Fibroblast of skin of abdomen (primary cell): ENCODE results near the gene TRPC3.
A peak's percentile ranks its signal among the peaks of the same experiment; 100 is the strongest.

Experiments used
- DNase-seq: peaks from one replicate; pipeline ENCODE4 v3.0.0-alpha.2; 2013

TRPC3 gene

DNA sequence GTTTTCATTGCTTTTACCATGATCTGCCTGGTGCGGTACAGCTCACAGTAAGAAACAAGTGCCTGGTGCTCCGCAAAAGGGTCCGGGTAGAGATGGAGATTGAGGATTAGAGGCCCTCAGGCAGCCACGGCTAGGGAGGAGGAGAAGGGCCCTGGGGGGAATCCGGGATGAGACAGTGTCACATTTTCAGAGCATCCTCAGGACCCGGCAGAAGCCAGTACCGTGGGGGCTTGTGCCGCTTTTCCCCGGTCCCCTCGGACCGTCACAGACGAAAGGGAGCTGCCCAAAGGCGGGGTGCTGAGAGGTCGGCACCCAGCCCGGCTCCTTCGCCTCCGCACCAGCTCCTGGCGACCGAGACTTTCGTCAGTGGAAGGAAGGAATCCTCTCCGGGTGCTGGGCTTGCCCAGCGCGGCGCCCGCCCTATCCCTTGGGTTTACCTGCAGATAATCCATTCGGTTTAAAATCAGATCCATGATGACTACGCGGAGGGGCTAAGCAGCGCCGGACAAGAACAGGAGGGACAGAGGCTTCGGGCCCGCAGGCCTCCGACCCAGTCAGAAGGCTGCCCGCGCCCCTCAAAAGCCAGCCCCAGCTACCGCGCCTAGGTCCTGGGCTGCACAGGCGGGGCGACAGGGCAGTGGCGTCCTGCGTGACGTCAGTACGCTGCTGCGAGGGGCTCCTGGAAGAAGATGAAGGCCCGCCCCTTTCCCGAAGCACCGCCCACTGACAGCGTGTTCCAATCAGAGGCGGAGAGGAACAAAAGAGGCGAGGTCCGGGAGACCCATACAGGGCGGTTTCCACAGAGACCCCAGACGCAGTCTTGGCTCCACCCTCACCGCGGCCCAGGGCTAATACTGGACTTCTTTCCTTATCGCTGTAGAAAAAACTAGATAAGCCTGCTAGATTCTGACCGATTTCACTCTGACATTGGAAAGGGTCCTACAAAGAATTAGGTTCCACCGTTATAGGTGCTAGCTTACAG lies 81.7 kb downstream of the TRPC3 start, which contains the start of gene BBS7:
BBS7 (minus strand) TSS at position 634 of the 982 bp plus-strand sequence; CDS start at position 473, 161 bp downstream.
- peak; percentile 97 for DNase-seq

- no peak for DNase-seq
Measured at GRCh38 chr4:121863799-121864198, 88.1 kb downstream of the TRPC3 start.

DNA sequence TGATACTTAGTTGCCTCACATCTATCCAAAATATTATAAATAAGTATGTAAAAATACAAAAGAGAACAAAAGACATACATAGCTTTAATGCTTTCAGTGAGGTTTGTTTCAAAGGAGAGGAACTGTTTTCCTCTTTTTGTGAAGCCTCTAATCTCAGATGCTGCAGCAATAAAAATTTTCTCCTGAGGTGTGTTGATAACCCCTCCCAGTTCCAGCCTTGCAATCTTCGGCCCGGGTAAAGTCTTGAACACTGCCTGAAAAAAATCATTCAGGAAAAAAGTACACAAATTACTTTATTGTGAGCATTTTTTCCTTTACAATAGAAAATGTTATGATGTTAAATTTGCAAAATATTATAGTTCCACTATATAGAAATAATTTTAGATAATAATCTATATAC lies 90.4 kb downstream of the TRPC3 start:
- no peak for DNase-seq

- DNase-seq = no peak
Measured at GRCh38 chr4:121860121-121860520, 91.7 kb downstream of the TRPC3 start.

- DNase-seq = no peak
Measured at GRCh38 chr4:121851354-121851753, 100.5 kb downstream of the TRPC3 start.

DNA sequence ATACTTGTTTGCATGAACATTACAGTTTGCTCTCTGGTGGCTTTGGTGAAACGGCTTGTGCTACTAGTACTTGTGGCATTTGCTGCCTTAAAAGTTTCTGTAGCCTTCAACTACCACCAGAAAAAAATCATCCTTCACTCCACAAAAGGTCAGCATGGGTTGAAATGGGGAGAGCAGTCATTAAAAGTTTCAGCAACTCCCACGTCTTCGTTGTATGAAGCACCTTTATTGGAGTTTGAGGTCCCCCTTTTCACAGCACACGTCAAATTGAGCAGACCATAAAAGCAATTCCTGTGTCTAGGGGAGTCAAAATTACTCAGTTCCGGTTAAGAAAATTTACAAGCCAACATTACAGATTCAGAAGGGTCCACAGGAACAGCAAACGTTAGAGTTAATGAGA lies 105.2 kb downstream of the TRPC3 start:
- DNase-seq = no peak

DNA sequence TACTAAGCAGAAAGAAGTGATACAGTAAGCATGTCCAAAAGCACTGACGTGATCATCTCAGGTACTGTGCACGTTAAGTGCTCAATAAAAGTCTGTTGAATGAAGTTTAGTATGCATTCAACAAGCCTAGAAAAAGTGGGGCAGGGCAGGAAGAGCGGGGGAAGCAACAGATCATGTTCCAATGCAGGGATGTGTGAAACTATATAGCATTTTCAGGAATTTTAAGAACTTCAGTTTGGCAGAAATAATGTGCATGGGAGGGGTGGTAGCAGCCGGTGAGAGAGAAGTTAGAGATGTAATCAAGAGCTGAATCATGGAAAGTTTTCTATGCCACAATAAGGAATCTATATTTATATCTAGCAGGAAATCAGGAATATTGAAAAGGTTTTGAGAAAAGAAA lies 109.0 kb downstream of the TRPC3 start:
- DNase-seq = peak; percentile 20

GRCh38 chr4:121838136-121838535 lies 113.7 kb downstream of the TRPC3 start:
- no peak for DNase-seq

GRCh38 chr4:121829511-121829910 lies 122.3 kb downstream of the TRPC3 start:
- DNase-seq = peak; percentile 8
